SH-SY5Y (cell line): ENCODE data around the gene HOXA4.

ENCODE experiments used
- GATA2 ChIP-seq: IDR thresholded peaks from 2 replicates; pipeline ENCODE4 v1.6.1; 2011; ENCODE audit warnings: mild to moderate bottlenecking, low read depth, low read length
- GATA3 ChIP-seq: IDR thresholded peaks from 2 replicates; pipeline ENCODE4 v1.6.1; 2011; ENCODE audit warnings: low read depth, mild to moderate bottlenecking, low read length, moderate library complexity

- TF ChIP-seq GATA2 (no peak), GATA3 (no peak)
These were observed 43.0 kb upstream of the HOXA4 start for GRCh38 chr7:27173511-27173955.
